ENCODE measurements around the gene GPR39. TPM values are rescaled to one million over a fixed set of nuclear protein-coding genes. Genes with fewer than 3 reads are reported as not detected.

Gene GPR39
- total RNA-seq, 1 experiment from 2014 or later = 9.0 TPM

DNA sequence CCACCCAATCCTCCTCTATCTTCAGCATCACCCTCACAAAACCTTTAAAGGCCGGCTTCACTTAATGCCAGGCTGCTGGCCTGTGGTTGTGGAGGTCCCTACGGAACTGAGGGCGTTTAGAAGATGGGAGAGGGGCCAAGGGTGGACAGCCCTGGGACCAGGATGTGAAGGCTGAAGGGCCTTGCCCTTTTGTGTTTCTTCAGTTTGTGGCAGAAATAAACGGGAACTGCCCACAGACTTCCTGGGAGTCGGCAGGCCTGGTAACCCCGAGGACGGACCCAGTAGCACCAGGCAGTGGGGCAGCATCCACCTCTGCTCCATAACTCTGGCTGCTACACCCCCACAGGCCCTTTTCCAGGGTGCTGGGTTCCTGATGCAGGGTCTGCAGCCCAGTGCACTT lies 202.1 kb downstream of the GPR39 start:
- H3K4me1 ChIP-seq (ENCODE audit: control insufficient read depth, insufficient read depth, low read length) = no peaks in the 10 kb centered on the region
- ChIA-PET CTCF (no interaction called here), POLR2A (no interaction called here)
- no TSS peak for BruUV-seq (replicated peaks)
- no peaks in the 10 kb centered on the region for H3K27me3 ChIP-seq (ENCODE audit: control insufficient read depth, insufficient read depth, low read length)
- H3K36me3 ChIP-seq (ENCODE audit: control insufficient read depth, insufficient read depth, low read length) = no peaks in the 10 kb centered on the region
- DNase-seq (ENCODE audit: low read depth, low spot score) (no peak), ATAC-seq (no peak)
- H3K4me3 ChIP-seq (ENCODE audit: low read depth in 2 of 2, low read length in 2 of 2) = no peak overlapping the region
- H3K27ac ChIP-seq (ENCODE audit: low read length) = no peak overlapping the region
- intact Hi-C loops (cut with micrococcal nuclease; ENCODE audit: unreplicated experiment) = no loop called here
- in situ Hi-C loops (cut with HindIII; ENCODE audit: low pct_unique_long_range_greater_than_20kb, low sequenced_read_pairs) = no loop called here
- no peak for TF ChIP-seq POLR2AphosphoS5 (IDR thresholded peaks at IDR 0.05; ENCODE audit: low read depth, low read length)
- TF ChIP-seq SIN3A (IDR thresholded peaks at IDR 0.05; ENCODE audit: borderline replicate concordance, insufficient read depth, low read depth, low read length) = no peak
- TF ChIP-seq TCF7L2 (IDR thresholded peaks at IDR 0.05; ENCODE audit: low read depth, low read length) = no peak
- TF ChIP-seq, protein P1, sequence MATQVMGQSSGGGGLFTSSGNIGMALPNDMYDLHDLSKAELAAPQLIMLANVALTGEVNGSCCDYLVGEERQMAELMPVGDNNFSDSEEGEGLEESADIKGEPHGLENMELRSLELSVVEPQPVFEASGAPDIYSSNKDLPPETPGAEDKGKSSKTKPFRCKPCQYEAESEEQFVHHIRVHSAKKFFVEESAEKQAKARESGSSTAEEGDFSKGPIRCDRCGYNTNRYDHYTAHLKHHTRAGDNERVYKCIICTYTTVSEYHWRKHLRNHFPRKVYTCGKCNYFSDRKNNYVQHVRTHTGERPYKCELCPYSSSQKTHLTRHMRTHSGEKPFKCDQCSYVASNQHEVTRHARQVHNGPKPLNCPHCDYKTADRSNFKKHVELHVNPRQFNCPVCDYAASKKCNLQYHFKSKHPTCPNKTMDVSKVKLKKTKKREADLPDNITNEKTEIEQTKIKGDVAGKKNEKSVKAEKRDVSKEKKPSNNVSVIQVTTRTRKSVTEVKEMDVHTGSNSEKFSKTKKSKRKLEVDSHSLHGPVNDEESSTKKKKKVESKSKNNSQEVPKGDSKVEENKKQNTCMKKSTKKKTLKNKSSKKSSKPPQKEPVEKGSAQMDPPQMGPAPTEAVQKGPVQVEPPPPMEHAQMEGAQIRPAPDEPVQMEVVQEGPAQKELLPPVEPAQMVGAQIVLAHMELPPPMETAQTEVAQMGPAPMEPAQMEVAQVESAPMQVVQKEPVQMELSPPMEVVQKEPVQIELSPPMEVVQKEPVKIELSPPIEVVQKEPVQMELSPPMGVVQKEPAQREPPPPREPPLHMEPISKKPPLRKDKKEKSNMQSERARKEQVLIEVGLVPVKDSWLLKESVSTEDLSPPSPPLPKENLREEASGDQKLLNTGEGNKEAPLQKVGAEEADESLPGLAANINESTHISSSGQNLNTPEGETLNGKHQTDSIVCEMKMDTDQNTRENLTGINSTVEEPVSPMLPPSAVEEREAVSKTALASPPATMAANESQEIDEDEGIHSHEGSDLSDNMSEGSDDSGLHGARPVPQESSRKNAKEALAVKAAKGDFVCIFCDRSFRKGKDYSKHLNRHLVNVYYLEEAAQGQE (IDR thresholded peaks at IDR 0.05; ENCODE audit: insufficient read depth in 1 of 2, low read depth in 2 of 2, low read length in 1 of 2) = no peak
- no peaks in the 10 kb centered on the region for H3K9me3 ChIP-seq (ENCODE audit: control insufficient read depth, insufficient read depth, low read depth, low read length)

DNA sequence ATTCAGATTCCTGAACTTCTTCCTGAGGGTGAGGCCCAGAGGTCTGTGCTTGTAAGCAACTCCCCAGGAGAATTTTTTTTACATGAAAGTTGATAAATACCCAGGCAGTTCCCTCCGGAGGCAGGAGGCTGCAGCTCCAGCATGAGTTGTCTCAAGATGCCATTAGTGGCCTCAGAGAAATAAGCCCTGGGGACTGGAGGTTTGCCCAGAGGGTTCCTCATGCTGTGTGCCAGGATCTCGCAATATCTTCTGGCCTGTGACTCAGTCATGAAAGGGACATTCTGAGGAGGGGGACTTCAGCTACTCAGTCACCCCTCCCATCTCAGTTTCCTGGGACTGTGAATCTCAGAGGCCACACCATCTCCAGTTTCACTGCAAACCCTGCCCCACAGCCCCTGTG lies 203.5 kb downstream of the GPR39 start:
- no peak for DNase-seq (ENCODE audit: low read depth, low spot score)
- CTCF ChIA-PET = no interaction called here

More for the DNA sequence above, 203.5 kb downstream of the GPR39 start:
- in situ Hi-C loops (cut with HindIII; ENCODE audit: low pct_unique_long_range_greater_than_20kb, low sequenced_read_pairs) = no loop called here
- ATAC-seq = no peak
- Histone ChIP-seq H3K9me3 (ENCODE audit: control insufficient read depth, insufficient read depth, low read depth, low read length) (no peaks in the 10 kb centered on the region), H3K36me3 (ENCODE audit: control insufficient read depth, insufficient read depth, low read length) (no peaks in the 10 kb centered on the region), H3K4me1 (ENCODE audit: control insufficient read depth, insufficient read depth, low read length) (no peaks in the 10 kb centered on the region), H3K4me3 (ENCODE audit: low read depth in 2 of 2, low read length in 2 of 2) (no peak overlapping the region), H3K27ac (ENCODE audit: low read length) (no peak overlapping the region), H3K27me3 (ENCODE audit: control insufficient read depth, insufficient read depth, low read length) (no peaks in the 10 kb centered on the region)
- TF ChIP-seq SIN3A (IDR thresholded peaks at IDR 0.05; ENCODE audit: borderline replicate concordance, insufficient read depth, low read depth, low read length) = no peak
- TF ChIP-seq, protein P1 (IDR thresholded peaks at IDR 0.05; ENCODE audit: insufficient read depth in 1 of 2, low read depth in 2 of 2, low read length in 1 of 2) = no peak
- no peak for TF ChIP-seq POLR2AphosphoS5 (IDR thresholded peaks at IDR 0.05; ENCODE audit: low read depth, low read length)
- TF ChIP-seq, protein P2, sequence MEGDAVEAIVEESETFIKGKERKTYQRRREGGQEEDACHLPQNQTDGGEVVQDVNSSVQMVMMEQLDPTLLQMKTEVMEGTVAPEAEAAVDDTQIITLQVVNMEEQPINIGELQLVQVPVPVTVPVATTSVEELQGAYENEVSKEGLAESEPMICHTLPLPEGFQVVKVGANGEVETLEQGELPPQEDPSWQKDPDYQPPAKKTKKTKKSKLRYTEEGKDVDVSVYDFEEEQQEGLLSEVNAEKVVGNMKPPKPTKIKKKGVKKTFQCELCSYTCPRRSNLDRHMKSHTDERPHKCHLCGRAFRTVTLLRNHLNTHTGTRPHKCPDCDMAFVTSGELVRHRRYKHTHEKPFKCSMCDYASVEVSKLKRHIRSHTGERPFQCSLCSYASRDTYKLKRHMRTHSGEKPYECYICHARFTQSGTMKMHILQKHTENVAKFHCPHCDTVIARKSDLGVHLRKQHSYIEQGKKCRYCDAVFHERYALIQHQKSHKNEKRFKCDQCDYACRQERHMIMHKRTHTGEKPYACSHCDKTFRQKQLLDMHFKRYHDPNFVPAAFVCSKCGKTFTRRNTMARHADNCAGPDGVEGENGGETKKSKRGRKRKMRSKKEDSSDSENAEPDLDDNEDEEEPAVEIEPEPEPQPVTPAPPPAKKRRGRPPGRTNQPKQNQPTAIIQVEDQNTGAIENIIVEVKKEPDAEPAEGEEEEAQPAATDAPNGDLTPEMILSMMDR (IDR thresholded peaks at IDR 0.05) = no peak
- no peak for TF ChIP-seq TCF7L2 (IDR thresholded peaks at IDR 0.05; ENCODE audit: low read depth, low read length)
- no TSS peak for BruUV-seq (replicated peaks)
- POLR2A ChIA-PET = no interaction called here
- intact Hi-C loops (cut with micrococcal nuclease; ENCODE audit: unreplicated experiment) = no loop called here

Data from Panc1 (cell line).